PC-3 (cell line): ENCODE data around the gene RAB7A. TPM values are rescaled to one million over a fixed set of nuclear protein-coding genes. Genes with fewer than 3 reads are reported as not detected.

ENCODE experiments used
- ATAC-seq: fragments of 200-7000 bp; cut with Tn5 transposase; 2 replicates; pipeline ENCODE4 v1.9.1; 2020; ENCODE audit warnings: mild to moderate bottlenecking, moderate library complexity
- BruUV-seq: library from RNA; stranded (reverse); fragments of 400-500 nt; replicated peaks from 2 replicates; lab custom pipeline; 2021; lab: Mats Ljungman, UMichigan
- CTCF ChIA-PET: fragments of 300-600 bp; sonication (Branson Sonifier 250); formaldehyde crosslinking; loops from one replicate; lab custom pipeline; 2022; ENCODE audit warnings: antibody characterized with exemption; lab: Charles Lee
- POLR2A ChIA-PET: fragments of 300-600 bp; sonication (Branson Sonifier 250); formaldehyde crosslinking; loops from one replicate; lab custom pipeline; 2022; ENCODE audit warnings: antibody characterized with exemption; ENCODE audit not compliant: unreplicated experiment; lab: Charles Lee
- DNase-seq: peaks from one replicate; pipeline ENCODE4 v3.0.0-alpha.2; 2015
- H2AFZ ChIP-seq: fragments of 300-600 bp; sonication (generic); 2 replicates; pipeline ENCODE4 v1.6.0; 2016; ENCODE audit warnings: antibody characterized with exemption, low read length
- H3F3A ChIP-seq: fragments of 300-600 bp; sonication (generic); one replicate; pipeline ENCODE4 v1.6.0; 2017; ENCODE audit warnings: antibody characterized with exemption, low read length, control low read depth, mild to moderate bottlenecking; ENCODE audit not compliant: unreplicated experiment
- H3K27ac ChIP-seq: fragments of 300-600 bp; sonication (generic); 2 replicates; pipeline ENCODE4 v1.5.1; 2016; ENCODE audit warnings: mild to moderate bottlenecking, low read length
- H3K27me3 ChIP-seq: fragments of 300-600 bp; sonication (generic); 2 replicates; pipeline ENCODE4 v1.6.1; 2016; ENCODE audit warnings: low read length, mixed read lengths
- H3K36me3 ChIP-seq: fragments of 300-600 bp; sonication (generic); 2 replicates; pipeline ENCODE4 v1.6.1; 2016; ENCODE audit warnings: low read depth, mixed run types, low read length, mixed read lengths
- H3K4me1 ChIP-seq: fragments of 300-600 bp; sonication (generic); 2 replicates; pipeline ENCODE4 v1.5.1; 2016; ENCODE audit warnings: low read length; ENCODE audit not compliant: insufficient read depth
- H3K4me2 ChIP-seq: fragments of 300-600 bp; sonication (generic); 2 replicates; pipeline ENCODE4 v1.6.0; 2016; ENCODE audit warnings: low read length
- H3K4me3 ChIP-seq: fragments of 300-600 bp; sonication (generic); 2 replicates; pipeline ENCODE4 v1.5.1; 2016; ENCODE audit warnings: mild to moderate bottlenecking, low read length, mixed read lengths
- H3K79me2 ChIP-seq: fragments of 300-600 bp; sonication (generic); 2 replicates; pipeline ENCODE4 v1.6.1; 2017; ENCODE audit warnings: low read length, mixed read lengths
- H3K9ac ChIP-seq: fragments of 300-600 bp; sonication (generic); 2 replicates; pipeline ENCODE4 v1.6.0; 2016; ENCODE audit warnings: mild to moderate bottlenecking, low read length
- H3K9me2 ChIP-seq: fragments of 300-600 bp; sonication (generic); replicated peaks from 2 replicates; pipeline ENCODE4 v1.6.1; 2016; ENCODE audit warnings: mixed run types, low read length, mixed read lengths
- H3K9me3 ChIP-seq: fragments of 300-600 bp; sonication (generic); 2 replicates; pipeline ENCODE4 v1.6.1; 2016; ENCODE audit warnings: low read length, mixed read lengths
- H4K20me1 ChIP-seq: fragments of 300-600 bp; sonication (generic); 2 replicates; pipeline ENCODE4 v1.6.1; 2016; ENCODE audit warnings: low read length, mixed read lengths
- EZH2 ChIP-seq: fragments of 300-600 bp; sonication (generic); IDR thresholded peaks from one replicate; pipeline ENCODE4 v1.6.1; 2017; ENCODE audit warnings: antibody characterized with exemption, mild to moderate bottlenecking, low read length; ENCODE audit not compliant: unreplicated experiment
- EZH2phosphoT487 ChIP-seq: fragments of 300-600 bp; sonication (generic); IDR thresholded peaks from 2 replicates; pipeline ENCODE4 v1.6.1; 2018; ENCODE audit warnings: mild to moderate bottlenecking, antibody characterized with exemption, low read length, borderline replicate concordance
- intact Hi-C: fragments of 100-400 bp; cut with micrococcal nuclease; formaldehyde crosslinking; loops from 2 replicates; pipeline ENCODE4 v1.9.0; 2023
- total RNA-seq: library from RNA; depleted of rRNA; stranded (reverse); fragments of >200 nt; gene quantifications from 2 replicates; pipeline ENCODE4 v1.2.3, GENCODE V29; 2014
- TF ChIP-seq, protein P1 (sequence below): fragments of 300-600 bp; sonication (generic); conservative IDR thresholded peaks from 2 replicates; pipeline ENCODE4 v1.5.1; 2017; ENCODE audit warnings: antibody characterized with exemption, low read depth, mild to moderate bottlenecking, low read length

Gene RAB7A
- total RNA-seq, 1 experiment from 2014 or later, result 48.0 TPM

DNA sequence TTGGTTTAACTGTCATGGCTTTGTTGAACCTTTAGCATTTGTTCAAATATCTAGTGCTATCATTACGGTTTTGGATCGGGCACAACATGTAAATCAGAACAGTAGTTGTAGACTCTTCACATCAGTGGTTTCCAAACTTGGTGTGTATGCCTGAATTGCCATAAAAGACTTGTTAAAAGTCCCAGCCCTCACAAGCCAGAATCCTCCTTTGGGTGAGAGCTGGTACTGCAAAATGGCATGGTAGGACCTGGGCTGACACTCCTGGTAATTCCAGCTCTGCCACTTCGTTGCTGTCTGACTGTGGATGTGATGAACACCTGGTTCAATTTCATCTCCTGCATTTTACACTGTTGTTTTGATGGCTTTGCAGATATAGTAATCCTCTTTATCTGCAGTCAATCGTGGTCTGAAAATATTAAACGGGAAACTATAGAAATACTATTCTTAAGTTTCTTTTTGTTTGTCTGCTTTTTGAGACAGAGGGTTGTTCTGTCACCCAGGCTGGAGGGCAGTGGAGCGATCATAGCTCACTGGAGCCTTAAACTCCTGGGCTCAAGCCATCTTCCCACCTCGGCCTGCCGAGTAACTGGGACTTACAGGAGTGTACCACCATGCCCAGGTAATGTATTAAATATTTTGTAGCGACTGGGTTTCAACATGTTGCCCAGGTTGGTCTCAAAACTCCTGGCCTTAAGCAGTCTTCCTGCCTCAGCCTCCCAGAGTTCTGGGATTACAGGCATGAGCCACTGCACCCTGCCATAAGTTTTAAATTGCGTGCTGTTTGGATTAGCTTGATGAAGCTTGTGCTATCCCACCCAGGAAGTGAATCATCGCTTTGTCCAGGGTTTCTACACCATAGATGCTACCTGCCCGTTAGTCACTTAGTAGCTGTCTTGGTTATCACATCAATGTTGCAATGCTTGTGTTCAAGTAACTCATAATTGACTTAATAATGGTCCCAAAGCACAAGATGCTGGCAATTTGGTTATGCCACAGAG, 61.6 kb downstream of the RAB7A start:
- ChIA-PET POLR2A (interaction anchor here (0.6 kb wide), 2 partner anchors 313 to 1049 kb away, joined by 3 read pairs; no protein-coding TSS in a partner anchor), CTCF (interaction anchor here (0.9 to 1.1 kb wide), 2 partner anchors 107 to 122 kb away, joined by 3 to 7 read pairs; no protein-coding TSS in a partner anchor)
- no TSS peak for BruUV-seq
- H3K36me3 ChIP-seq, result no peaks in the 10 kb centered on the region
- H3K4me1 ChIP-seq, result peaks cover 20% of the 10 kb centered on the region
- intact Hi-C loops, result loop anchor here (5.0 kb wide), 1 partner anchor 60 kb away; the partner anchor contains the start of gene RAB7A
- peak overlapping the region; percentile 63 for H3K4me2 ChIP-seq
- no peaks in the 10 kb centered on the region for H3F3A ChIP-seq
- H3K9ac ChIP-seq, result peak overlapping the region; percentile 14; the same call in 1 of the 2 replicates
- H3K27ac ChIP-seq, result peak overlapping the region; percentile 80
- H3K27me3 ChIP-seq, result no peaks in the 10 kb centered on the region
- peaks cover 22% of the 10 kb centered on the region for H4K20me1 ChIP-seq
- peaks cover 97% of the 10 kb centered on the region for H3K79me2 ChIP-seq
- no peak for TF ChIP-seq EZH2
- TF ChIP-seq, protein P1, sequence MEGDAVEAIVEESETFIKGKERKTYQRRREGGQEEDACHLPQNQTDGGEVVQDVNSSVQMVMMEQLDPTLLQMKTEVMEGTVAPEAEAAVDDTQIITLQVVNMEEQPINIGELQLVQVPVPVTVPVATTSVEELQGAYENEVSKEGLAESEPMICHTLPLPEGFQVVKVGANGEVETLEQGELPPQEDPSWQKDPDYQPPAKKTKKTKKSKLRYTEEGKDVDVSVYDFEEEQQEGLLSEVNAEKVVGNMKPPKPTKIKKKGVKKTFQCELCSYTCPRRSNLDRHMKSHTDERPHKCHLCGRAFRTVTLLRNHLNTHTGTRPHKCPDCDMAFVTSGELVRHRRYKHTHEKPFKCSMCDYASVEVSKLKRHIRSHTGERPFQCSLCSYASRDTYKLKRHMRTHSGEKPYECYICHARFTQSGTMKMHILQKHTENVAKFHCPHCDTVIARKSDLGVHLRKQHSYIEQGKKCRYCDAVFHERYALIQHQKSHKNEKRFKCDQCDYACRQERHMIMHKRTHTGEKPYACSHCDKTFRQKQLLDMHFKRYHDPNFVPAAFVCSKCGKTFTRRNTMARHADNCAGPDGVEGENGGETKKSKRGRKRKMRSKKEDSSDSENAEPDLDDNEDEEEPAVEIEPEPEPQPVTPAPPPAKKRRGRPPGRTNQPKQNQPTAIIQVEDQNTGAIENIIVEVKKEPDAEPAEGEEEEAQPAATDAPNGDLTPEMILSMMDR, result peak; percentile 45
- TF ChIP-seq EZH2phosphoT487, result no peak
- ATAC-seq, result peak; percentile 90
- no peak overlapping the region for H3K4me3 ChIP-seq
- peak; percentile 70 for DNase-seq
- no peaks in the 10 kb centered on the region for H3K9me2 ChIP-seq
- H2AFZ ChIP-seq, result no peak overlapping the region
- no peaks in the 10 kb centered on the region for H3K9me3 ChIP-seq

- peaks cover 22% of the 10 kb centered on the region for H4K20me1 ChIP-seq
- 0 out of 2 replicates have a peak overlapping the region, but pooled peaks have one; percentile 19 for H3K27ac ChIP-seq
- H3K4me2 ChIP-seq, result peak overlapping the region; percentile 63; the same call in 1 of the 2 replicates
- H3K36me3 ChIP-seq, result no peaks in the 10 kb centered on the region
- H2AFZ ChIP-seq, result no peak overlapping the region
- no peak overlapping the region for H3K9ac ChIP-seq
- DNase-seq (no peak), ATAC-seq (no peak)
- no peak overlapping the region for H3K4me3 ChIP-seq
- no peaks in the 10 kb centered on the region for H3K9me3 ChIP-seq
- CTCF ChIA-PET, result no interaction called here
- H3K27me3 ChIP-seq, result no peaks in the 10 kb centered on the region
- TF ChIP-seq, protein P1, result no peak
- no peak for TF ChIP-seq EZH2phosphoT487
- no peak for TF ChIP-seq EZH2
- H3K79me2 ChIP-seq, result peaks cover 92% of the 10 kb centered on the region
- intact Hi-C loops, result loop anchor here (5.0 kb wide), 1 partner anchor 61 kb away; the partner anchor contains the start of gene RAB7A
- no peaks in the 10 kb centered on the region for H3F3A ChIP-seq
- no TSS peak for BruUV-seq
- no peaks in the 10 kb centered on the region for H3K9me2 ChIP-seq
- POLR2A ChIA-PET, result interaction anchor here (0.6 kb wide), 1 partner anchor 312 kb away, joined by 3 read pairs; no protein-coding TSS in a partner anchor
- H3K4me1 ChIP-seq, result peaks cover 20% of the 10 kb centered on the region
Measured at GRCh38 chr3:128788268-128788869, 62.4 kb downstream of the RAB7A start.
